K562 (cell line): Measurements from ENCODE around the gene NALF2.

Experiments
- CTBP1 ChIP-seq: fragments of 450-650 bp; IDR thresholded peaks from 2 replicates; pipeline ENCODE4 v1.6.1; 2016; ENCODE audit warnings: borderline replicate concordance
- CTCF ChIP-seq, 3 experiments: IDR thresholded peaks in 2 of 3; conservative IDR thresholded peaks in 1 of 3; 2 replicates each; pipeline ENCODE4 v1.5.1; 2011 to 2012; ENCODE audit warnings: low read length in 3 of 3, mild to moderate bottlenecking in 3 of 3, control low read depth in 2 of 3, improper control_type of control experiment in 1 of 3, inconsistent platforms in 1 of 3, low read depth in 1 of 3, mixed read lengths in 1 of 3, moderate library complexity in 1 of 3; ENCODE audit not compliant: insufficient read depth in 2 of 3
- KLF10 ChIP-seq: fragments of 250-450 bp; sonication (Bioruptor Pico); IDR thresholded peaks from 2 replicates; pipeline ENCODE4 v1.6.1; 2021; ENCODE audit warnings: matching md5 sums
- SIX5 ChIP-seq, 2 experiments: IDR thresholded peaks; 2 replicates each; pipeline ENCODE4 v1.6.1; 2011; ENCODE audit warnings: low read length in 2 of 2, borderline replicate concordance in 1 of 2, low read depth in 1 of 2, mild to moderate bottlenecking in 1 of 2, moderate library complexity in 1 of 2; ENCODE audit not compliant: insufficient read depth in 1 of 2
- SNRNP70 ChIP-seq: fragments of 200-400 bp; formaldehyde crosslinking; optimal IDR thresholded peaks from 2 replicates; pipeline ENCODE3; 2017; ENCODE audit warnings: low read depth, low read length
- USF2 ChIP-seq: sonication (generic); formaldehyde crosslinking; IDR thresholded peaks from 2 replicates; pipeline ENCODE4 v1.5.0; 2020; ENCODE audit warnings: missing genetic modification reagents
- ZNF165 ChIP-seq: fragments of 250-450 bp; sonication (Bioruptor Pico); IDR thresholded peaks from 2 replicates; pipeline ENCODE4 v1.4.0; 2020; ENCODE audit warnings: borderline replicate concordance
- ZNF277 ChIP-seq: fragments of 250-450 bp; sonication (Bioruptor Pico); IDR thresholded peaks from 2 replicates; pipeline ENCODE4 v1.8.0; 2022; ENCODE audit warnings: inconsistent platforms, mild to moderate bottlenecking, moderate library complexity, borderline replicate concordance

- TF ChIP-seq SNRNP70 (no peak), CTCF (IDR thresholded peaks at IDR 0.05 in 2 of 3, conservative IDR thresholded peaks at IDR 0.05 in 1 of 3; ENCODE audit: insufficient read depth in 2 of 3, low read depth in 1 of 3, low read length in 3 of 3) (no peak), CTBP1 (no peak), KLF10 (no peak), ZNF165 (CRISPR knock-in tag) (no peak), SIX5 (IDR thresholded peaks at IDR 0.05; ENCODE audit: borderline replicate concordance in 1 of 2, insufficient read depth in 1 of 2, low read depth in 1 of 2, low read length in 2 of 2) (no peak), USF2 (CRISPR knock-in tag) (no peak), ZNF277 (no peak)
Observed at GRCh38 chrX:69508610-69509009, 4.5 kb downstream of the NALF2 start.
